Brain pericyte (primary cell): ENCODE results near the gene SGTB.
"Not testable (repeated sequence)": the region's sequence is repeated elsewhere in the genome, so short reads cannot be mapped to it uniquely, and the experiment has no call there.

Experiments used
- DNase-seq: peaks from one replicate; pipeline ENCODE4 v3.0.0-alpha.2; 2012; ENCODE audit warnings: low read depth, low spot score

SGTB gene

GRCh38 chr5:65668696-65669095 is 53.2 kb downstream of the SGTB start:
- DNase-seq, result no peak

GRCh38 chr5:65663804-65664521 is 57.9 kb downstream of the SGTB start:
- no peak for DNase-seq

GRCh38 chr5:65654713-65655112 is 67.2 kb downstream of the SGTB start:
- no peak for DNase-seq

GRCh38 chr5:65651144-65651543 is 70.8 kb downstream of the SGTB start:
- no peak for DNase-seq

- no peak for DNase-seq
Measured at GRCh38 chr5:65647941-65648340, 74.0 kb downstream of the SGTB start.

GRCh38 chr5:65646938-65647337 is 75.0 kb downstream of the SGTB start:
- no peak for DNase-seq

- DNase-seq, result no peak
Measured at GRCh38 chr5:65640240-65640639, 81.7 kb downstream of the SGTB start.

GRCh38 chr5:65630981-65631380 is 90.9 kb downstream of the SGTB start:
- DNase-seq, result no peak

- DNase-seq, result no peak
Measured at GRCh38 chr5:65625743-65626142, 96.2 kb downstream of the SGTB start.

GRCh38 chr5:65624571-65625555 is 97.0 kb downstream of the SGTB start, which contains the start of the genes SHLD3 and TRAPPC13:
Gene SHLD3 (plus strand): TSS chr5:65625027. CDS start chr5:65629588, 4,561 bp downstream.
Gene TRAPPC13 (plus strand): TSS chr5:65625027. CDS start chr5:65625061, 34 bp downstream.
- DNase-seq, result peak; percentile 78

GRCh38 chr5:65624025-65624570 is 97.8 kb downstream of the SGTB start, which contains the start of gene TRIM23:
Gene TRIM23 (minus strand): TSS chr5:65624333. CDS start chr5:65624274, 59 bp downstream.
- DNase-seq, result peak; percentile 84

- no peak for DNase-seq
Measured at GRCh38 chr5:65623482-65623881, 98.4 kb downstream of the SGTB start.

- DNase-seq, result not testable (repeated sequence)
Measured at GRCh38 chr5:65621961-65622360, 99.9 kb downstream of the SGTB start.

GRCh38 chr5:65620021-65620420 is 101.9 kb downstream of the SGTB start:
- no peak for DNase-seq
